CD4-positive, alpha-beta T cell treated with Interleukin-10 for 1 hour (primary cell): ENCODE results near the gene SGTA.
"Not testable (repeated sequence)": the region's sequence is repeated elsewhere in the genome, so short reads cannot be mapped to it uniquely, and the experiment has no call there.

Experiments used
- DNase-seq: peaks from one replicate; pipeline ENCODE4 v3.0.0-alpha.2; 2020

Gene SGTA

DNA sequence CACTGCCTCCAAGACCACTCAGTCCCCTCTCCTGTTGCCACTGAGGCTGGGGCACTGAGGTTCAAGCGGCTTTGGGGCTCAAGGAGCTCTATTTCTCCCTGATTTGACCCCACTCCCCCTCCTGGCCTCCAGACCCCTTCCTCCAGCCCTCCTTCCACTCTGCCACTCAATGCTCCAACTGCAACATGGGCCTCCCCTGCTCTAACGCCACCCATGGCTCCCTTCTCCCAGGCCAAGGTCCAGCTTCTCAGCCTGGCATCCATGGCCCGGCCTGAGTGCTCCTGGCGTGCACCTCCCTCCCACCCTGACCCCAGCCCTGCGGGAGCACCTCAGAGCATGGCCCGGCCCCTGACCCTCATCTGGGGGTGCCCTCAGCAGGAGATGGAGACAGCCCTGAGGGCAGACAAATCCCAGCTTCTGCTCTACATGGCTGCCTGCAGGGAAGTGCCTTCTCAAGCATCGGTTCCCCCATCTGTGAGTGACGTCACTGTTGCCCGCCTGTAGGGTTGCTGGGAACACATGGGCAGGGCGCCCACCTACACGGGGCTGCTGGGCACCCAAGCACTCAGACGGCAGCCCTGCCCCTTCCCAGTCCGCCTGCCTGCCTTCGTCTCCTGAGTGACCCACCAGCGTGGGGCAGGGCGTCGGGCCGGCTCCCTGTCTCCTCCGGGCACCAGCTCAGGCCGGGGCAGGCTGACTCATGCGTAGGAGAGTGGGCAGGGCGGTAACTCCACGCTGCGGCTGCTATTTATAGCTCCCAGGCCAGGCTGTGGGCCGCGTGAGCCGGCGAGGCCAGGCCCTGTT lies 60.3 kb downstream of the SGTA start:
- DNase-seq = no peak

GRCh38 chr19:2721570-2722540 lies 61.2 kb downstream of the SGTA start:
- DNase-seq = no peak

- no peak for DNase-seq
Observed at GRCh38 chr19:2720777-2721569, 62.1 kb downstream of the SGTA start, which contains the start of gene DIRAS1. Gene DIRAS1, minus strand, starts transcription at chr19:2721372. Its CDS starts 3,566 bp downstream, at chr19:2717806.

DNA sequence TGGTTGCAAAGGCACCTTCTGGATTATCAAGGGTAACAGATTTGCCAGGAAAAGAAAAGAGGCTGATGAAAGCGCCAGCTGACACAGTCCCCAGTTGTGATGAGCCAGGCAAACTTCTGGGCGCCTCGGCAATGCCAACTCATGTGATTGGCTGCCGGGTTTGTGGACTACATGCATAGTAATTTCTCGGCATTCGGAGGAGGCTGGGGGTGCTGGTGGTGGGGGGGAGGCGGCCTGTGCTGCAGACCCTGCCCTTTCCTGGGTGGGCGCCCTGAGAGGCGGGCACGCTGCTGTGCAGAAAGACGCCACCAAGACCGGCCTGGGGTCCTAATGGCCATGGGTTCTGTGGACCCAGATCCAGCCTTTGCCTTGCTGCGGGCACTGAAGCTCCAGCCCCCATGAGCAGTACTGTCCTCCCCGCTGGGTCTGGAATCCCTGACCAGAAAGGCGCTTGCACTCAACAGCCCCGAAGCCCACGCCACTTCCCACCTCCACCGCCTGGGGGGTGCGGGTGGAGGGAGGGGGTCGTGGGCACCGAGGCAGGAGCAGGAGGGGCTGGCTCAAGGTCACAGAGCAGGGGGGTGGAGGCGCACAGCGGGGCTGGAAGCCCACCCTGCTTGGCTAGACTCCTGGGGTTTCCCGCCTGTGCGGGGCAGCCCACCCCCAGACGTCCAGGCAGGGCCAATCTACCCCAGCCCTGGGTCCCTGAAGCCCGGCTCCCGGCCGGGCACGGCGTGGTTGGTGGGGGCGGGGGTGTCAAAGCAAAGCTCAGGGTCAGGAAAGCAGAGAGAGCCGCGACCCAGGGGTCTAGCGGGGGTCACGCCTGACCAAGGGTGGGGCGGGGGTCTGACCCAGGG lies 62.9 kb downstream of the SGTA start:
- DNase-seq = no peak

- DNase-seq = no peak
Observed at GRCh38 chr19:2719232-2719735, 63.8 kb downstream of the SGTA start.

GRCh38 chr19:2717638-2718541 lies 65.2 kb downstream of the SGTA start:
- DNase-seq = no peak

DNA sequence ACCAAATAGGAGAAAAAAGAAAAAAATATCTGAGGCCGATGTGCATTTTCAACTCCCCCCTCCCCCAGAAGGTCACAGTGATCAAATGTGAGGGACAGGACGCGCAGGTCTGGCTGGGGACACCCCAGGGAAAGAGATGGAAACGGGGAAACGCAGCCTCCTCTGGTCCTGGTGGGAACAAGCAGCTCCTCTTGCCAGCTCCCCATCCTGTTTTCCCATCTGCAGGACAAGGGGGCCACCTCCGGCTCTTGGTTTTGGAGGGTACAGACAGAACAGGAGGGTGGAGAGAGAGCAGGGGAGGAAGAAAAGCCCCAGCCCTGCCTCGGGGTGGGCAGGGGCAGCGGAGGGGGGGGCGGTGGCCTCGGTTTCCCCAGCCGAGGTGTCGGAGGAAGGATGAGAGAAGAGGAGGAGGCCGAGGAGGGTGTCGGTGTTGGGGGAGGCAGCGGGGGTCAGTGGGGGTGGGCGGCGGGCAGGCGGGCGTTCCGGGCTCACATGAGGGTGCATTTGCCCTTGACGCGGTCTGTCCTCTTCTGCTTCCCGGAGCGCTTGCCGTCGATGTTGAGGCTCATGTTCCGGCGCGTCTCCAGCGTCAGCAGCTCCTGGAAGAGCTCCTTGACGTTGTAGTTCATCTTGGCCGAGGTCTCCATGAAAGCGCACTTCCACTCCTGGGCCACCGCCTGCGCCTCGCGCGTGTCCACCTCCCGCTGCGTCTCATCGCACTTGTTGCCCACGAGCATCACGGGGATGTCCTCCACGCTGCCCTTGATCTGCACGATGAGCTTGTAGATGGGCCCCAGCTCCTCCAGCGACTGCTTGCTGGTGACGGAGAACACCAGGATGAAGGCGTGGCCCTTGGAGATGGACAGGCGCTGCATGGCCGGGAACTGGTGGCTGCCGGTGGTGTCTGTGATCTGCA lies 66.1 kb downstream of the SGTA start:
- no peak for DNase-seq

DNA sequence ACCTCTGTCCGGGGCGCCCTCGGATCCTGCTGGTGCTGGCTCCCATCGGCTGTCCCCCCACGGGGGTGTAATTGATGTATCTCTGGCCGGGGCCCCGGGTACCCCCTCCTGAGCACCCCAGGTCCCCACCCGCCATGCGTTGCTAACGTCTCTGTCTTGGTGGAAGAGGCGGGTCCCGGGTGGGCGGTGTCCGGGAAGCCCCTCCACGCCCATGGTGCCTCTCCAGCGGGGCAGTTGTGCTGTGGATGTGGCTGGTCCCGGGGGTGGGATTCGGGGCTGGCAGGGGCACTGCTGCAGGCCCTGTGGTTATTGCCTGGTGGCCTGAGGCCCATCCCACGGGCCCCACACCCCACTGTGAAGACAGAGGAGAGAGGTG lies 66.8 kb downstream of the SGTA start:
- DNase-seq = no peak

DNA sequence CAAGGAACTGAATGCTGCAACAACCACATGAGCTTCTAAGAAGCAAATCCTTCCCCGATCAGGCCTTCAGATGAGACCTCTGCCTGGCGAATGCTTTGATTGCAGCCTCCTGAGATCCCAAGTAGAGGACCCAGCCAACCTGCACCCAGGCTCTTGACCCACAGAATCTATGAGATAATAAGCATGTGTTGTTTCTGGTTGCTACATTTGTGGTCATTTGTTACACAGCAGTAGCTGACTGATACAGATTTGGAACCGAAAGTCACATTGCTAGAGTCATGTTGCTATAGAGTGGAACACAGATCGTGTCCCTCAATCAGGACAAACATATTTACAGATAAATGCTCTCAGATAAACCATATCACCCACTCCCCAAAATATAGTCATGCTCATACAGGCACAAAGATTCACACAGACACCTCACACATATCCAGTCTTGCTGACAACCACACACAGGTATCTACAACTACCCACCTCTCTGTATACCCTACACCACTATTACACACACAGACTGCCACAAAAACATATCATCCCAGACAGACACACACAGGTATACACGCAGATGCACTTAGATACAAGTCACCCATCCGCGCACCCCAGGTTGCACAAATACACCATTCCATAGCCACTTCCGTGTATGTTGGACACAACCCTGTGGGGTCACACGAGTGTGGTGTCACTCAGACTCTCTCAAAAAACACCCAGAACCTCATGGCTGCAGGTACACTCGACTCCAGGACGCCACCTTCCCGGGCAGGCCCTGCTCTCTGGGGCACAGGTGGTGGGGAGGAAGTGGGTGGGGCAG lies 67.4 kb downstream of the SGTA start:
- DNase-seq = no peak

- DNase-seq = no peak
Observed at GRCh38 chr19:2714531-2715269, 68.4 kb downstream of the SGTA start.

GRCh38 chr19:2714102-2714501 lies 69.0 kb downstream of the SGTA start:
- not testable (repeated sequence) for DNase-seq

- not testable (repeated sequence) for DNase-seq
Observed at GRCh38 chr19:2713170-2713569, 69.9 kb downstream of the SGTA start.

- no peak for DNase-seq
Observed at GRCh38 chr19:2711875-2712205, 71.2 kb downstream of the SGTA start.

DNA sequence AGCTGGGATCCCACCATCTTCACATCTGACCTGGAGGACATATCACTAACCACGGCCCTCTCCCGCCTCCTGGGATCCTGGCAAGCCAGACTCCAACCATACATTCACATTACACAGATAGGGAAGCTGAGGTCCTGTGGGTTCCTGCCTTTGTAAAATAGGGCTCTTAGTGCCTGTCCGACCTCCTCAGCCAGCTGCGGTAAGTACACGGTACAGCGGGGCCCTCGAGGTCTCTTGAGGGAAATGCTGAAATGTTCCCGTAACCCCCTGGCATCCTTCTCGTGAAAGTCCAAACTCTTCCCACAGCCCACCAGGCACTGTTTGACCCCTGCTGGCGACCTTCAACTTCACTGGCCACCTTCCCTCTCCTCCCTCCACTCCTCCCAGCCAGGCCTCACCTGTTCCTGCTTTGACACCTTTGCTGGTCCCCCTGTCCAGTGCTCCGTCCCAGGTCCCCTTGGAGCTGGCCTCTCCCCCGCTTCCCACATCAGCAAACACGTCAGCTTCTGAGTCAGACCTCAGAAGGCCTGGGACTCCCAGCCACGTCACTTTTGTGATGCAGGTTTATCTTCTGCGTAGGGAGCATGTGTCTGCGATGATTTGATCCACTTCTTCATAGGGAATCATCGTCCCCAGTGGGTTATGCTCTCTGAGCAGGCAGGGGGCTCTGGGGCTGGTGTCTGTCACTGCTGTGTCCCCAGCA lies 71.8 kb downstream of the SGTA start:
- DNase-seq = no peak

DNA sequence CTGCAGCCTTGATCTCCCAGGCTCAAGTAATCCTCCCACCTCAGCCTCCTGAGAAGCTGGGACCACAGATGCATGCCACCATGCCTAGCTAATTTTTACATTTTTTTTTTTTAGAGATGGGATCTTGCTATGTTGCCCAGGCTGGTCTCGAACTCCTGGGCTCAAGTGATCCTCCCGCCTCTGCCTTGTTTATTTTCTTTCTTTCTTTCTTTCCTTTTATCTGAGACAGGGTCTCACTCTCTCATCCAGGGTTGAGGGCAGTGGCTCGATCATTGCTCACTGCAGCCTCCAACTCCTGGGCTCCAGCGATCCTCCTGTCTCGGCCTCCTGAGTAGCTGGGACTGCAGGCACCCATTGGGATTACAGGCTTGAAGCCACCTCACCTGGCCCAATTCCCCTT lies 76.8 kb downstream of the SGTA start:
- no peak for DNase-seq
